SK-N-SH treated with all-trans-retinoic acid at 6 μM for 48 hours (cell line): ENCODE results near the gene GLRX5.

ENCODE experiments used
- BACH2 ChIP-seq: fragments of 250-450 bp; sonication (Bioruptor Pico); IDR thresholded peaks from 2 replicates; pipeline ENCODE4 v1.9.0; 2021; ENCODE audit warnings: mild to moderate bottlenecking, borderline replicate concordance
- OSR1 ChIP-seq: fragments of 250-450 bp; sonication (Bioruptor Pico); IDR thresholded peaks from 2 replicates; pipeline ENCODE4 v1.8.0; 2022; ENCODE audit warnings: moderate library complexity, mild to moderate bottlenecking, inconsistent platforms
- PPARA ChIP-seq: fragments of 250-450 bp; sonication (Bioruptor Pico); IDR thresholded peaks from 2 replicates; pipeline ENCODE4 v1.5.0; 2020; ENCODE audit warnings: mild to moderate bottlenecking, borderline replicate concordance
- RARB ChIP-seq: fragments of 250-450 bp; sonication (Bioruptor Pico); IDR thresholded peaks from 2 replicates; pipeline ENCODE4 v1.8.0; 2021; ENCODE audit warnings: mild to moderate bottlenecking, moderate library complexity
- TCF4 ChIP-seq: fragments of 250-450 bp; sonication (Bioruptor Pico); IDR thresholded peaks from 2 replicates; pipeline ENCODE4 v1.8.0; 2021; ENCODE audit warnings: mild to moderate bottlenecking, moderate library complexity, borderline replicate concordance
- TSHZ2 ChIP-seq: fragments of 250-450 bp; sonication (Bioruptor Pico); IDR thresholded peaks from 2 replicates; pipeline ENCODE4 v1.5.0; 2020; ENCODE audit warnings: mild to moderate bottlenecking, moderate library complexity
- ZFP30 ChIP-seq: fragments of 450-650 bp; formaldehyde crosslinking; IDR thresholded peaks from 2 replicates; pipeline ENCODE4 v1.5.0; 2022; ENCODE audit warnings: mild to moderate bottlenecking, moderate library complexity
- TF ChIP-seq, protein P1 (sequence below): fragments of 250-450 bp; sonication (Bioruptor Pico); IDR thresholded peaks from 2 replicates; pipeline ENCODE4 v1.5.1; 2020; ENCODE audit warnings: low read depth, mild to moderate bottlenecking, moderate library complexity
- TF ChIP-seq, protein P2 (sequence below): fragments of 250-450 bp; sonication (Bioruptor Pico); IDR thresholded peaks from 2 replicates; pipeline ENCODE4 v1.8.0; 2020; ENCODE audit warnings: mild to moderate bottlenecking, moderate library complexity, borderline replicate concordance

GRCh38 chr14:95533822-95534221 lies 1.0 kb upstream of the GLRX5 start:
- TF ChIP-seq BACH2 (CRISPR knock-in tag) (no peak), TCF4 (CRISPR knock-in tag) (no peak), RARB (CRISPR knock-in tag) (no peak), PPARA (CRISPR knock-in tag) (no peak), ZFP30 (CRISPR knock-in tag) (no peak), OSR1 (CRISPR knock-in tag) (no peak), TSHZ2 (no peak)
- TF ChIP-seq, protein P1, sequence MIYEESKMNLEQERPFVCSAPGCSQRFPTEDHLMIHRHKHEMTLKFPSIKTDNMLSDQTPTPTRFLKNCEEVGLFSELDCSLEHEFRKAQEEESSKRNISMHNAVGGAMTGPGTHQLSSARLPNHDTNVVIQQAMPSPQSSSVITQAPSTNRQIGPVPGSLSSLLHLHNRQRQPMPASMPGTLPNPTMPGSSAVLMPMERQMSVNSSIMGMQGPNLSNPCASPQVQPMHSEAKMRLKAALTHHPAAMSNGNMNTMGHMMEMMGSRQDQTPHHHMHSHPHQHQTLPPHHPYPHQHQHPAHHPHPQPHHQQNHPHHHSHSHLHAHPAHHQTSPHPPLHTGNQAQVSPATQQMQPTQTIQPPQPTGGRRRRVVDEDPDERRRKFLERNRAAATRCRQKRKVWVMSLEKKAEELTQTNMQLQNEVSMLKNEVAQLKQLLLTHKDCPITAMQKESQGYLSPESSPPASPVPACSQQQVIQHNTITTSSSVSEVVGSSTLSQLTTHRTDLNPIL (CRISPR knock-in tag), result no peak
- TF ChIP-seq, protein P2, sequence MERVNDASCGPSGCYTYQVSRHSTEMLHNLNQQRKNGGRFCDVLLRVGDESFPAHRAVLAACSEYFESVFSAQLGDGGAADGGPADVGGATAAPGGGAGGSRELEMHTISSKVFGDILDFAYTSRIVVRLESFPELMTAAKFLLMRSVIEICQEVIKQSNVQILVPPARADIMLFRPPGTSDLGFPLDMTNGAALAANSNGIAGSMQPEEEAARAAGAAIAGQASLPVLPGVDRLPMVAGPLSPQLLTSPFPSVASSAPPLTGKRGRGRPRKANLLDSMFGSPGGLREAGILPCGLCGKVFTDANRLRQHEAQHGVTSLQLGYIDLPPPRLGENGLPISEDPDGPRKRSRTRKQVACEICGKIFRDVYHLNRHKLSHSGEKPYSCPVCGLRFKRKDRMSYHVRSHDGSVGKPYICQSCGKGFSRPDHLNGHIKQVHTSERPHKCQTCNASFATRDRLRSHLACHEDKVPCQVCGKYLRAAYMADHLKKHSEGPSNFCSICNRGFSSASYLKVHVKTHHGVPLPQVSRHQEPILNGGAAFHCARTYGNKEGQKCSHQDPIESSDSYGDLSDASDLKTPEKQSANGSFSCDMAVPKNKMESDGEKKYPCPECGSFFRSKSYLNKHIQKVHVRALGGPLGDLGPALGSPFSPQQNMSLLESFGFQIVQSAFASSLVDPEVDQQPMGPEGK (CRISPR knock-in tag), result no peak
